ENCODE data around the gene CSGALNACT2.
"Not testable (repeated sequence)": the region's sequence is repeated elsewhere in the genome, so short reads cannot be mapped to it uniquely, and the experiment has no call there.

The CSGALNACT2 gene

DNA sequence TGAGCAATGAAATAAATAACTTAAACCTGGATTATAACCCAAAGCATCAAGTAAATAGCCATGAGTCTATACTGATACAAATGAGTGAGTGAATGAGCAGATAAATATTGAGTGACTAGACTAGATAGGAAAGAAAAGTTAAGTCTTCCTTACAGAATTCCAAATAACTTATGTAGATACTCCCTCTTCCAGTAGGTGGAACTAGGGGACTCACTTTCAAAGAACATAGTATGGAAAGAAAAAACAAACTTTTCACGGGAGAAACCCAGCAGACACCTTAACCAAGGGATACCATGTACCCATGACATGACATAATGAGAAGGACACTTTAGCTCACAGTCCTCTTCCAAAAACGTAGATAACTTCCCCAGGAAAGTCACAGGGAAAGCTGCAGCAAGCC, 32.2 kb downstream of the CSGALNACT2 start:
- TF ChIP-seq, protein P1, sequence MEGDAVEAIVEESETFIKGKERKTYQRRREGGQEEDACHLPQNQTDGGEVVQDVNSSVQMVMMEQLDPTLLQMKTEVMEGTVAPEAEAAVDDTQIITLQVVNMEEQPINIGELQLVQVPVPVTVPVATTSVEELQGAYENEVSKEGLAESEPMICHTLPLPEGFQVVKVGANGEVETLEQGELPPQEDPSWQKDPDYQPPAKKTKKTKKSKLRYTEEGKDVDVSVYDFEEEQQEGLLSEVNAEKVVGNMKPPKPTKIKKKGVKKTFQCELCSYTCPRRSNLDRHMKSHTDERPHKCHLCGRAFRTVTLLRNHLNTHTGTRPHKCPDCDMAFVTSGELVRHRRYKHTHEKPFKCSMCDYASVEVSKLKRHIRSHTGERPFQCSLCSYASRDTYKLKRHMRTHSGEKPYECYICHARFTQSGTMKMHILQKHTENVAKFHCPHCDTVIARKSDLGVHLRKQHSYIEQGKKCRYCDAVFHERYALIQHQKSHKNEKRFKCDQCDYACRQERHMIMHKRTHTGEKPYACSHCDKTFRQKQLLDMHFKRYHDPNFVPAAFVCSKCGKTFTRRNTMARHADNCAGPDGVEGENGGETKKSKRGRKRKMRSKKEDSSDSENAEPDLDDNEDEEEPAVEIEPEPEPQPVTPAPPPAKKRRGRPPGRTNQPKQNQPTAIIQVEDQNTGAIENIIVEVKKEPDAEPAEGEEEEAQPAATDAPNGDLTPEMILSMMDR (conservative IDR thresholded peaks at IDR 0.05; ENCODE audit: low read length): peak; percentile 39
- no peak overlapping the region for H3K4me3 ChIP-seq (ENCODE audit: low read length)

DNA sequence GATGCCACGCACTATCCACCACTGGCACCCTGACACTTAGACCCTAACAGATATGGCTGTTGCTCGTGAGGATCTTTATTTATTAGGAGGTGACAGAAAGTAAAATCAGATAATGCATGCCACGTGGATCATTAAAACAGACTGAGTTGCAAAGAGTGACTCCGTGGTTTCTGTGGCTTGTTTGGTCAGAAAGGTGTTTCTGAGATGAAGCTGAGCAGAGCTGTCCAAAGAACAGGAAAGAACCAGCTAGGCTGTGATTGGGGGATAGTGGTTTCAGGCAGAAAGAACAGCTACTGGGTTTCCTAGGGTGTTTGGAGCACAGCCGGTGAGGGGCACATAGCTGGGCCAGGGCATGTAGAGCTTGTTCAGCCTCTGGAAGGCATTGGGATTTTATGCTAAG, 34.4 kb downstream of the CSGALNACT2 start:
- TF ChIP-seq, protein P1 (conservative IDR thresholded peaks at IDR 0.05; ENCODE audit: low read length): no peak
- no peak overlapping the region for H3K4me3 ChIP-seq (ENCODE audit: low read length)
- no peak for DNase-seq (ENCODE audit: low read depth)

More for the DNA sequence above, 32.2 kb downstream of the CSGALNACT2 start:
- peak; percentile 16 for DNase-seq (ENCODE audit: low read depth)

DNA sequence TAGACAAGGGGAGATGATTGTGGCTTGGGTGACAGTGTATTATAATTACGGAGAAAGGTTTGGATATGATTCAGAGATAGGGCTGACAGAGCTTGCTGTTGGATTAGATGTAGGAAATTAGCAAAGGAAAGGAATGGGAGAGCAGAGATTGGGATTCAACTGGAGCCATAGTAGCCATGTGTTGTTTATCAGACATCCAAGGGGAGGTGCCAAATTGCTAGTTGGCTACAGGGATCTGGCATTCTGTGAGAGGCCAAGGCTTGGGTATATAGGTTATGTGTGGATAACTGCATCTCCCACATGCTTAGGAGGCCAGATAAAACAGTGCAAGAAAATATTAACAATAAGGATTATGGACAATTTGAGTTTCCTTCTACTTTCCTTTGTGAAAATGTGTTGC, 34.9 kb downstream of the CSGALNACT2 start:
- TF ChIP-seq, protein P1 (conservative IDR thresholded peaks at IDR 0.05; ENCODE audit: low read length): no peak
- H3K4me3 ChIP-seq (ENCODE audit: low read length): no peak overlapping the region
- no peak for DNase-seq (ENCODE audit: low read depth)

DNA sequence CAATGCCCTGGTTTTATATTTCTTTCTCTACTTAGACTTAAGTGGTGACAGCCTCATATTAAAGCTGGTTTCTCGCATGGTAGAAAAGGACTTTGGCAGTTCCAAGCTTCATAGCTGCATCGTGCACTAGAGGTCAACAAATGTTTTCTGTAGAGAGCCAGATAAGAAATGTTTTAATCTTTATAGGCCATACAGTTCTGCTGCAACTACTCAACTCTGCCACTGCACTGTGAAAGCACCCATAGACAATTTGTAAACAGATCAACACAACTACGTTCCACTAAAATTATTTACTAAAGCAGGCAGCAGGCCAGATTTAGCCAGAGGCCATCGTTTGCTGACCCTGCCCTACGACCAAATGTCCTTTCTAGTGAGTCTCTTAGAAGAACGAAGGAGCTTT, 36.7 kb downstream of the CSGALNACT2 start:
- TF ChIP-seq, protein P1 (conservative IDR thresholded peaks at IDR 0.05; ENCODE audit: low read length): no peak
- no peak overlapping the region for H3K4me3 ChIP-seq (ENCODE audit: low read length)
- no peak for DNase-seq (ENCODE audit: low read depth)

DNA sequence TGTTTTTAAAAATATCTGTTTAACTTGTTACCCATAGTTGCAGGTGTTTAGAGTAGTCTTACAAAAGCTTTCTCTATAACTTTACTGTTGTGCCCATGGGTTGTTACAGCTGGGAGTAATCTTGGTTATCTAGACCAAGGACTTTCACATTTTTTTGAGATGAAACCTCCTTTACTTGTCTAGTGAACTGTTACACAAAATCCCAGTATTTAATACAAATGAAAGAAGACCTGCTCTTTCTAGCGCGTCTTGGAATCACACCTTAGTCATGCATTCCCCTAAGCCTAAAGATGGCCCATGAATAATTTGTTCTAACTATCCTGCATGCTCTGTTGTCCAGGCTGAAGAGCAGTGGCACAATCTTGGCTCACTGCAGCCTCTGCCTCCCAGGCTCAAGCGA, 38.0 kb downstream of the CSGALNACT2 start:
- DNase-seq (ENCODE audit: low read depth): no peak
- TF ChIP-seq, protein P1 (conservative IDR thresholded peaks at IDR 0.05; ENCODE audit: low read length): no peak
- no peak overlapping the region for H3K4me3 ChIP-seq (ENCODE audit: low read length)

DNA sequence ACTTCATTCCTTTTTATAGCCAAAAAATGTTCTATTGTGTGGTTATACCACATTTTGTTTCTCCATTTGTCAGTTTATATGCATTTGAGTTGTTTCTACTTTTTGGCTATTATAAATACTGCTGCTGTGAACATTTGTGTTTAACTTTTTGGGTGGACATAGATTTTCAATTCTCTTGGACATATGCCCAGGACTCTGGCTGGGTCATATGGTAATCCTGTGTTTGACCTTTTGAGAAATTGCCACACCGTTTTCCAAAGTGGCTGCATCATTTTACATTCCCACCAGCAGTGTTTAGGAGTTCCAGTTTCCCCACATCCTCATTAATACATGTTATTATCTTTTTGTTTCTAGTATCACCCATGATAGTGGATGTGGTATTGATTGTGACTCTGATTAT, 39.4 kb downstream of the CSGALNACT2 start:
- no peak for DNase-seq (ENCODE audit: low read depth)
- no peak overlapping the region for H3K4me3 ChIP-seq (ENCODE audit: low read length)
- TF ChIP-seq, protein P1 (conservative IDR thresholded peaks at IDR 0.05; ENCODE audit: low read length): no peak

DNA sequence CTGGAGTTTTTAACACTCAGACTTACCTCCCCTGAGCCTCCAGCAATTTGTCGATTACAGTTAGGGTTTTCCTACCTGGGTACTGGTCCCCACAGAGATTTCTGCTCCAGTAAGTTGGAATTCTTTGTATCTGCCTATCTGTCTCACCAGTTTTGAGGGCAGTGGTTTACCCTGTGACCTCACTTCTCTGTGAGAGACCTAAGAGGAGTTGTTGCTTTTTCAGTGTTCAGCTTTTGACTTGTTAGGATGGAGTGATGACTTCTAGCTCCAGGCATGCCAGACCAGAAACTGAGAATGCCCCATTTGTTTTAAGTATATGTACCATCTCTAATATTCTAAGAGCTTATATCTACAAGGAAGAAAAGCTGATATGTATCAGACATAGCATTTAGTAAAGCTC, 42.9 kb downstream of the CSGALNACT2 start:
- TF ChIP-seq, protein P1 (conservative IDR thresholded peaks at IDR 0.05; ENCODE audit: low read length): no peak
- no peak for DNase-seq (ENCODE audit: low read depth)
- H3K4me3 ChIP-seq (ENCODE audit: low read length): no peak overlapping the region

DNA sequence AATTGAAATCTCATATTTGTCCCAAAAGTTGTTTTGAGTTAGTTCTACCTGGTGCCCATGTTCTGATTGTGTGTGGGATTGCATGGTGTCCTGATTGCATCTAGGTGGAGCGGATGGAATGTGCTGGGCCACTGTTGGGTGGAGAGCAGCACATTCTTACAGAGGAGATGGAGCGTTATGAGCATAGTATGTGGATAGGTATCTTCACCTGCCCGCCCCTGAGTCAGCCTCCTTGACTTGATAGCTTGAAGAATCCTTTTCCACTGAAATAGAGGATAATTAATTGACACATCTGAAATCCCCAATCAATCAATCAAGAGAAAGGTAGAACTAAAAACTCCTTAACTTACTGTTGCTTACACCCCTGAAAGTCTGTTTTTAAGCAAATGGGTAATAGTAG, 45.5 kb downstream of the CSGALNACT2 start:
- not testable (repeated sequence) for DNase-seq (ENCODE audit: low read depth); H3K4me3 ChIP-seq (ENCODE audit: low read length)

Data from AG10803 (cell line).